RWPE1 (cell line): ENCODE results near the gene SLIT1.
A peak's percentile ranks its signal among the peaks of the same experiment; 100 is the strongest.

Experiments
- CTCF ChIA-PET: fragments of 350-600 bp; sonication (Branson Sonifier 250); formaldehyde crosslinking; extraction: SDS; loops from one replicate; lab custom pipeline; 2021; lab: Yijun Ruan, JAX
- POLR2A ChIA-PET: fragments of 400-600 bp; formaldehyde crosslinking; extraction: SDS; loops from one replicate; lab custom pipeline; 2020; ENCODE audit warnings: antibody characterized with exemption; ENCODE audit not compliant: low non-redundant PET; lab: Yijun Ruan, JAX
- DNase-seq: peaks from one replicate; pipeline ENCODE4 v3.0.0; 2012; ENCODE audit warnings: low spot score
- H3K27ac ChIP-seq: fragments of 450-650 bp; 2 replicates; pipeline ENCODE4 v1.5.1; 2017
- TF ChIP-seq, protein P1 (sequence below): fragments of 450-650 bp; conservative IDR thresholded peaks from 2 replicates; pipeline ENCODE4 v1.5.1; 2017; ENCODE audit warnings: low read depth, mild to moderate bottlenecking

The SLIT1 gene

DNA sequence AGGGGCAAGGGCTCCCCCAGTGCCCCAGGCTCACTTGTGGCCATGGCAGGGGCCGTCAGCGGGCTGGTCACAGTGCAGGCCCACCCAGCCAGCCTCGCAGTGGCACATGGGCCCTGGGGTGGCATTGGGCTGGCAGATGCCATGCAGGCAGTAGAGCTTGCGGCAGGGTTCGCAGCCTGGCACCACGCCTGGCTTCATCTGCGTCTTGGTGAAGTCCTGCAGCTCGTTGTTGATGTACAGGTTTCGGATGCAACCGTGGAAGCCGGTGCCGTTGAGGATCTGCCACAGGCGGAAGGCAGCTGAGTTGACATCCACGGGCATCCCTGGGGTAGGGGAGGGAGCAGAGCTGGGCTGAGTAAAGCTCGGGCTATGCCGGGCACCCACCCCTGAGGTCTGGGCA is 183.1 kb downstream of the SLIT1 start:
- ChIA-PET CTCF (interaction anchor here (0.7 to 0.8 kb wide), 2 partner anchors 9 to 29 kb away, joined by 3 to 5 read pairs; no protein-coding TSS in a partner anchor), POLR2A (no interaction called here)
- DNase-seq = no peak
- H3K27ac ChIP-seq = no peak overlapping the region
- TF ChIP-seq, protein P1, sequence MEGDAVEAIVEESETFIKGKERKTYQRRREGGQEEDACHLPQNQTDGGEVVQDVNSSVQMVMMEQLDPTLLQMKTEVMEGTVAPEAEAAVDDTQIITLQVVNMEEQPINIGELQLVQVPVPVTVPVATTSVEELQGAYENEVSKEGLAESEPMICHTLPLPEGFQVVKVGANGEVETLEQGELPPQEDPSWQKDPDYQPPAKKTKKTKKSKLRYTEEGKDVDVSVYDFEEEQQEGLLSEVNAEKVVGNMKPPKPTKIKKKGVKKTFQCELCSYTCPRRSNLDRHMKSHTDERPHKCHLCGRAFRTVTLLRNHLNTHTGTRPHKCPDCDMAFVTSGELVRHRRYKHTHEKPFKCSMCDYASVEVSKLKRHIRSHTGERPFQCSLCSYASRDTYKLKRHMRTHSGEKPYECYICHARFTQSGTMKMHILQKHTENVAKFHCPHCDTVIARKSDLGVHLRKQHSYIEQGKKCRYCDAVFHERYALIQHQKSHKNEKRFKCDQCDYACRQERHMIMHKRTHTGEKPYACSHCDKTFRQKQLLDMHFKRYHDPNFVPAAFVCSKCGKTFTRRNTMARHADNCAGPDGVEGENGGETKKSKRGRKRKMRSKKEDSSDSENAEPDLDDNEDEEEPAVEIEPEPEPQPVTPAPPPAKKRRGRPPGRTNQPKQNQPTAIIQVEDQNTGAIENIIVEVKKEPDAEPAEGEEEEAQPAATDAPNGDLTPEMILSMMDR = no peak

- peak overlapping the region; percentile 63 for H3K27ac ChIP-seq
- ChIA-PET CTCF (interaction anchor here (0.6 kb wide), 1 partner anchor 524 kb away, joined by 3 read pairs; no protein-coding TSS in a partner anchor), POLR2A (no interaction called here)
- TF ChIP-seq, protein P1 = no peak
- DNase-seq = no peak
These were observed 184.4 kb downstream of the SLIT1 start for GRCh38 chr10:97001183-97001991.

DNA sequence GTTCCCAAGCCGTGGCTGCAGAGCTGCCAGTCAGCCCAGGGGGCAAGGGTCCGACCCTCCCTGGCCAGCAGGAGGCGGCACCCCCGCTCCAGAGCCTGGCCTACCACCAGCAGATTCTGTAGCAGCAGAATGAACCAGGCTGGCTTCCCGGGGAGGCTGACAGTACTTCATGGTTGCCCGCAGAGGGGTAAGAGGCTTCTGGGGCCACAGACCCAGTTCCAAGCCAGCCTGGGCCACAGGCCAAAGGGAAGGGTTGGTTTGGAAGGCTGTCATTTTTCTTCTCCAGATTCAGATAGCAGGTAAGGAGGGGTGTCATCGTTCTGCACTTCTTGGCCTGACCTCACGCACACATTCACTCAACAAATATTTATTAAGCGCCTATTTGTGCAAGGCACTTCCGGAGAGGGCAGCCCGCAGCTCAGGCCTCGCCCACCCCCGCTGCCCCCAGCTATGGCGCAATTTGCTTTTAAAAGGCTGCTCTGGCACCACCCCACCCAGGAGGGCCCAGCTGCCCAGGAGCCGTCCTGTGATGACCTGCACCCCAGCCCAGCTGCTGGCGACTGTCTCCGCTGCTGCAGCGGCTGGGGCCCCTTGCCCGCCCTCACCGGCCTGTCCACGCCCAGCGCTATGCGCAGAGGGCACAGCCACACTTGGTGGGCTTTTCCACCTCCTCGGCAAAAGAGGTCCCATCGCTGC is 185.1 kb downstream of the SLIT1 start:
- ChIA-PET POLR2A (interaction anchor here (0.5 kb wide), 1 partner anchor 11 kb away, joined by 10 read pairs; no protein-coding TSS in a partner anchor), CTCF (no interaction called here)
- TF ChIP-seq, protein P1 = no peak
- peak overlapping the region; percentile 63 for H3K27ac ChIP-seq
- DNase-seq = peak; percentile 50

GRCh38 chr10:96999987-97000386 is 185.8 kb downstream of the SLIT1 start:
- TF ChIP-seq, protein P1 = no peak
- CTCF ChIA-PET = interaction anchor here (0.6 to 0.8 kb wide), 2 partner anchors 201 to 486 kb away, joined by 3 to 4 read pairs; partner anchors contain the start of gene TLL2
- POLR2A ChIA-PET = interaction anchor here (0.5 kb wide), 1 partner anchor 12 kb away, joined by 10 read pairs; no protein-coding TSS in a partner anchor
- DNase-seq = no peak
- peak overlapping the region; percentile 63 for H3K27ac ChIP-seq

DNA sequence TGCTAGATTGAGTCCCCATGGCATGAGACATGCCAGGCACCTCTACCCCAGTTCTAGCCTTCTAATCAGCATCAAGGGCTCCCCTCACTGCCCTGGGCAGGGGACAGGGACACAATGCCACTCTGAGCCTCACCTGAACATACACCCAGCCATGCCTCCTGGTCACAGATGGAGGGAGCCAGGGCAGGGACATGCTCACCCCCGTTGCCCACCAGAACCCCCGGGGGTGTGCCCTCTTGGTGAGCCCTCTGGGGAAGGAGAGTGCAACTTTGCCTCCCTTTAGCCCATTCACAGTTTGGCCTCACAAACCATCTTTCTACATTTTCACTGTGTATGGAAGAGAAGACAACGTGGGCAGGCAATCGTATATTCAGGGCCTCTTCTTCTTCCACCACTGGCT is 186.4 kb downstream of the SLIT1 start:
- H3K27ac ChIP-seq = no peak overlapping the region
- TF ChIP-seq, protein P1 = no peak
- DNase-seq = no peak
- ChIA-PET POLR2A (no interaction called here), CTCF (interaction anchor here (0.6 to 0.8 kb wide), 2 partner anchors 202 to 486 kb away, joined by 3 to 4 read pairs; partner anchors contain the start of gene TLL2)

DNA sequence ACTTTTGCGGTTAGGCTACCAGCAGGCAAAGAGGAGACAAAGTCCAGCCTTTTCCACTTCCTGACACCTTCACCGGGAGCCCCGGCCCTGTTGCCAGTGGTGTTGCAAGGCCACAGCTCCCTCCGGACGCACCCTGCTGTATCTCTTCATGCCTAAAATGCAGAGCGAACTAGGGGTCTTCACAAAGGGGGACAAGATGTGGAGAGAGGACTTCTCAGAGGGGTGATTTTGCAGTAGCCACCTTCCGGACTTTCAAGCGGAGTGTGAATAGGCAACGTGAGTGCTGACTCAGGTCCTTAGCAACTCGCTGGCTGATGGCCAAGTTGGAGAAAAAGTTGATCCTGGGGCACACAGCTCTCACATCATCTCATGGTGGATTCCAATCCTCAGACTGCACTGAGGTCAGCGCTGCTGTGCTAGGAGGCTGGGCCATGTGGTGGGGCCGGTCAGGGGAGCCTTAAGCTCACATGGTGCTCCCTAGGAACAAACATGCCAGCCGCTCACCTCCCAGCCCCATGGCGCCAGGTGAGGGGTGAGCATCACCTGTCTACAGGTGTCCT is 187.3 kb downstream of the SLIT1 start:
- POLR2A ChIA-PET = no interaction called here
- TF ChIP-seq, protein P1 = no peak
- H3K27ac ChIP-seq = no peak overlapping the region
- peak; percentile 33 for DNase-seq
- CTCF ChIA-PET = no interaction called here
